ENCODE data around the gene OR52E1. TPM values are rescaled to one million over a fixed set of nuclear protein-coding genes. Genes with fewer than 3 reads are reported as not detected.
"Not testable (repeated sequence)": the region's sequence is repeated elsewhere in the genome, so short reads cannot be mapped to it uniquely, and the experiment has no call there.

Gene OR52E1
- not detected for total RNA-seq

- Mint-ChIP-seq H3K27ac (peak within 1 kb of the TSS in 1 of 2 donors; percentile 33), H3K9me3 (peaks cover 0 to 4% of the 10 kb centered on the region in 2 donors), H3K36me3 (no peaks in the 10 kb centered on the region)
- ATAC-seq (no peak), DNase-seq (ENCODE audit: low spot score in 2 of 2) (no peak)
Observed at GRCh38 chr11:5069272-5069671, at the start of gene OR52E1. Gene OR52E1 (plus strand): TSS chr11:5069572.

- Mint-ChIP-seq H3K36me3 (peaks cover 10 to 11% of the 10 kb centered on the region in 2 donors), H3K27ac (no peak overlapping the region), H3K9me3 (peaks cover 21 to 26% of the 10 kb centered on the region in 2 donors)
- DNase-seq (ENCODE audit: low spot score in 2 of 2): no peak
- ATAC-seq: no peak
Observed at GRCh38 chr11:5021996-5022395, 47.4 kb upstream of the OR52E1 start.

GRCh38 chr11:5036669-5037068 is 32.7 kb upstream of the OR52E1 start:
- DNase-seq (ENCODE audit: low spot score in 2 of 2) (no peak), ATAC-seq (no peak)
- Mint-ChIP-seq H3K9me3 (peaks cover 0 to 3% of the 10 kb centered on the region in 2 donors), H3K36me3 (no peaks in the 10 kb centered on the region), H3K27ac (no peak overlapping the region)

GRCh38 chr11:5037926-5038325 is 31.4 kb upstream of the OR52E1 start:
- H3K27ac Mint-ChIP-seq: no peak overlapping the region
- no peaks in the 10 kb centered on the region for H3K36me3 Mint-ChIP-seq
- ATAC-seq (no peak), DNase-seq (ENCODE audit: low spot score in 2 of 2) (no peak)
- peaks cover 0 to 3% of the 10 kb centered on the region in 2 donors for H3K9me3 Mint-ChIP-seq

GRCh38 chr11:5038341-5038740 is 31.0 kb upstream of the OR52E1 start:
- DNase-seq (ENCODE audit: low spot score in 2 of 2) (no peak), ATAC-seq (no peak)
- Mint-ChIP-seq H3K9me3 (peaks cover 0 to 3% of the 10 kb centered on the region in 2 donors), H3K36me3 (no peaks in the 10 kb centered on the region), H3K27ac (no peak overlapping the region)

- peaks cover 0 to 3% of the 10 kb centered on the region in 2 donors for H3K9me3 Mint-ChIP-seq
- no peak for DNase-seq (ENCODE audit: low spot score in 2 of 2)
- H3K27ac Mint-ChIP-seq: no peak overlapping the region
- no peak for ATAC-seq
- H3K36me3 Mint-ChIP-seq: no peaks in the 10 kb centered on the region
Observed at GRCh38 chr11:5040876-5041275, 28.5 kb upstream of the OR52E1 start.

- no peak for ATAC-seq
- Mint-ChIP-seq H3K27ac (no peak overlapping the region), H3K9me3 (peaks cover 3 to 6% of the 10 kb centered on the region in 2 donors), H3K36me3 (no peaks in the 10 kb centered on the region)
- DNase-seq (ENCODE audit: low spot score in 2 of 2): no peak
Observed at GRCh38 chr11:5042091-5042490, 27.3 kb upstream of the OR52E1 start.

GRCh38 chr11:5043380-5043779 is 26.0 kb upstream of the OR52E1 start:
- DNase-seq (ENCODE audit: low spot score in 2 of 2) (no peak), ATAC-seq (peak in 1 of 2 donors; percentile 51)
- no peaks in the 10 kb centered on the region for H3K36me3 Mint-ChIP-seq
- H3K9me3 Mint-ChIP-seq: peaks cover 0 to 7% of the 10 kb centered on the region in 2 donors
- H3K27ac Mint-ChIP-seq: no peak overlapping the region

GRCh38 chr11:5046226-5046625 is 23.1 kb upstream of the OR52E1 start, which contains the start of gene OR52J3:
Gene OR52J3 (plus strand): TSS chr11:5046526. CDS start chr11:5046526, 0 bp downstream.
- no peaks in the 10 kb centered on the region for H3K36me3 Mint-ChIP-seq
- peaks cover 0 to 7% of the 10 kb centered on the region in 2 donors for H3K9me3 Mint-ChIP-seq
- H3K27ac Mint-ChIP-seq: no peak within 1 kb of the TSS
- ATAC-seq: no peak
- no peak for DNase-seq (ENCODE audit: low spot score in 2 of 2)

- H3K36me3 Mint-ChIP-seq: no peaks in the 10 kb centered on the region
Observed at GRCh38 chr11:5046754-5047330, 22.5 kb upstream of the OR52E1 start.

GRCh38 chr11:5058679-5059078 is 10.7 kb upstream of the OR52E1 start:
- not testable (repeated sequence) for ATAC-seq; DNase-seq (ENCODE audit: low spot score in 2 of 2); H3K27ac Mint-ChIP-seq; H3K36me3 Mint-ChIP-seq; H3K9me3 Mint-ChIP-seq

More at GRCh38 chr11:5046754-5047330, 22.5 kb upstream of the OR52E1 start:
- DNase-seq (ENCODE audit: low spot score in 2 of 2) (no peak), ATAC-seq (no peak)
- Mint-ChIP-seq H3K27ac (no peak overlapping the region), H3K9me3 (peaks cover 0 to 7% of the 10 kb centered on the region in 2 donors)

- no peak within 1 kb of the TSS for H3K27ac Mint-ChIP-seq
- no peaks in the 10 kb centered on the region for H3K36me3 Mint-ChIP-seq
- no peak for DNase-seq (ENCODE audit: low spot score in 2 of 2)
- no peak for ATAC-seq
- H3K9me3 Mint-ChIP-seq: peaks cover 0 to 3% of the 10 kb centered on the region in 2 donors
Observed at GRCh38 chr11:5059391-5059790, 10.0 kb upstream of the OR52E1 start, which contains the start of gene OR52E2. Gene OR52E2 (minus strand): TSS chr11:5059627. CDS start chr11:5059627, 0 bp downstream.

GRCh38 chr11:5065027-5065426 is 4.3 kb upstream of the OR52E1 start:
- no peak for ATAC-seq
- Mint-ChIP-seq H3K9me3 (peaks cover 0 to 4% of the 10 kb centered on the region in 2 donors), H3K36me3 (no peaks in the 10 kb centered on the region), H3K27ac (no peak overlapping the region)
- DNase-seq (ENCODE audit: low spot score in 2 of 2): no peak

GRCh38 chr11:5071799-5072198 is 2.4 kb downstream of the OR52E1 start:
- H3K36me3 Mint-ChIP-seq: no peaks in the 10 kb centered on the region
- no peak overlapping the region for H3K27ac Mint-ChIP-seq
- DNase-seq (ENCODE audit: low spot score in 2 of 2) (no peak), ATAC-seq (no peak)
- H3K9me3 Mint-ChIP-seq: peaks cover 0 to 4% of the 10 kb centered on the region in 2 donors

- no peaks in the 10 kb centered on the region for H3K9me3 Mint-ChIP-seq
- ATAC-seq (no peak), DNase-seq (ENCODE audit: low spot score in 2 of 2) (no peak)
- H3K27ac Mint-ChIP-seq: no peak overlapping the region
- no peaks in the 10 kb centered on the region for H3K36me3 Mint-ChIP-seq
Observed at GRCh38 chr11:5081405-5081804, 12.0 kb downstream of the OR52E1 start.

GRCh38 chr11:5083602-5084001 is 14.2 kb downstream of the OR52E1 start:
- DNase-seq (ENCODE audit: low spot score in 2 of 2) (no peak), ATAC-seq (no peak)
- no peaks in the 10 kb centered on the region for H3K36me3 Mint-ChIP-seq
- H3K9me3 Mint-ChIP-seq: no peaks in the 10 kb centered on the region
- no peak overlapping the region for H3K27ac Mint-ChIP-seq

GRCh38 chr11:5088556-5088955 is 19.2 kb downstream of the OR52E1 start:
- H3K36me3 Mint-ChIP-seq: no peaks in the 10 kb centered on the region
- H3K9me3 Mint-ChIP-seq: no peaks in the 10 kb centered on the region
- no peak for ATAC-seq
- DNase-seq (ENCODE audit: low spot score in 2 of 2): no peak
- H3K27ac Mint-ChIP-seq: no peak overlapping the region

GRCh38 chr11:5090668-5091067 is 21.3 kb downstream of the OR52E1 start:
- Mint-ChIP-seq H3K27ac (no peak overlapping the region), H3K36me3 (no peaks in the 10 kb centered on the region), H3K9me3 (no peaks in the 10 kb centered on the region)
- ATAC-seq: no peak
- DNase-seq (ENCODE audit: low spot score in 2 of 2): no peak

All from activated naive CD4-positive, alpha-beta T cell treated with anti-CD3 and anti-CD28 coated beads, Interleukin-2, amount 50 U/mL, for 72 hours (primary cell).